ENCODE data around the gene PITPNM1.

PITPNM1 gene

DNA sequence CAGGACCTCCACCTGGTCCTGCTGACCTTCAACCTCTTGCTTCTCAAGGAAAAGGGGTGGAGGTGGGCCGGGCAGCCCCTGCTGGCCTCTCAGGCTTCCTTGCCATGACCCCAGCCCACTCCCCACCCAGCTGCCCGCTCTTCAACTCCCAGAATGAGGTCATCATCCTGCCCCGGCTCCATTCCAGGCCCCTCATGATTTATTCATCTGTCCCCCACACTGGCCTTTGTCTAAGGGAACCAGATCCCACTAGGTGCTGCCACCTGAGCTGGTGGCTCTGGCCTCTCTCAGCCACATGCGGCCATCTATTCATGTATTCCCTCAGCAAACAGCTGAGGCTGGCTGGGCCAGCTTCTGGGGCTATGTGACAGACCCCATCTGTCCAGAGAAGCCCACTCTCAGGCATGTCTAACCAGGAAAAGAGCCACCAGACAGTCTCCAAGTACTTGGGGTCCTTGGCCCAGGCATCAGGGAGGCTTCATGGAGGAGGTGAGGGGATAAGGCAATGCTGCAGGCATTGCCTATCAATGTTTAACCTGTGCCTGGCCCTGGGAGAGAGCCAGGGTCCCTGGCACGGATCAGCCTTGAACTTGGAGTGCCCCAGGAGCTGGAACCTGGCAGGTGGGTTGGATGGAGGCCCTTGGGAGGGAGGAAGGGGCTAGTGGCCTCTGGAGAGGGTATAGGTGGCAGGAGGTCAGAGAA is 20.3 kb upstream of the PITPNM1 start:
- POLR2A ChIA-PET, result no interaction called here
- CTCF ChIA-PET, result no interaction called here
- TF ChIP-seq, protein P1, sequence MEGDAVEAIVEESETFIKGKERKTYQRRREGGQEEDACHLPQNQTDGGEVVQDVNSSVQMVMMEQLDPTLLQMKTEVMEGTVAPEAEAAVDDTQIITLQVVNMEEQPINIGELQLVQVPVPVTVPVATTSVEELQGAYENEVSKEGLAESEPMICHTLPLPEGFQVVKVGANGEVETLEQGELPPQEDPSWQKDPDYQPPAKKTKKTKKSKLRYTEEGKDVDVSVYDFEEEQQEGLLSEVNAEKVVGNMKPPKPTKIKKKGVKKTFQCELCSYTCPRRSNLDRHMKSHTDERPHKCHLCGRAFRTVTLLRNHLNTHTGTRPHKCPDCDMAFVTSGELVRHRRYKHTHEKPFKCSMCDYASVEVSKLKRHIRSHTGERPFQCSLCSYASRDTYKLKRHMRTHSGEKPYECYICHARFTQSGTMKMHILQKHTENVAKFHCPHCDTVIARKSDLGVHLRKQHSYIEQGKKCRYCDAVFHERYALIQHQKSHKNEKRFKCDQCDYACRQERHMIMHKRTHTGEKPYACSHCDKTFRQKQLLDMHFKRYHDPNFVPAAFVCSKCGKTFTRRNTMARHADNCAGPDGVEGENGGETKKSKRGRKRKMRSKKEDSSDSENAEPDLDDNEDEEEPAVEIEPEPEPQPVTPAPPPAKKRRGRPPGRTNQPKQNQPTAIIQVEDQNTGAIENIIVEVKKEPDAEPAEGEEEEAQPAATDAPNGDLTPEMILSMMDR (IDR thresholded peaks at IDR 0.05; ENCODE audit: control extremely low read depth, extremely low read depth, low read depth, missing control alignments), result no peak
- no peak for DNase-seq (ENCODE audit: extremely low spot score)

DNA sequence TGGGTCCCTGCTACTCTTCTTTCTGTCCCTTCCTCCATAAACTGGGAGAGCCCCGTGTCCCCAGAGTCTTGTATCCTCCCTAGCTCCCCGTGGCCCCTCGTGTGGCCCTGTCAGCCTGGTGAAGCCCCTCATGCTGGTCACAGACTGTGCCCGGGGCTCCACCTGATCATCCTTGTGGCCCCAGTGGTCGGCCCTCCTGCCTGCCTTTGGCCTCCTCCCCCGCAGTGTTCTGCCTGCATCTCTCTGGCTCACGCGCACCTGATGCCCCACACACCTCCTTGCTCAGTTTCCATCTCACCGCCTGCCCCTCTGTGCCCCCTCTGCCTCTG is 19.3 kb upstream of the PITPNM1 start:
- ChIA-PET POLR2A (no interaction called here), CTCF (no interaction called here)
- TF ChIP-seq, protein P1 (IDR thresholded peaks at IDR 0.05; ENCODE audit: control extremely low read depth, extremely low read depth, low read depth, missing control alignments), result no peak
- DNase-seq (ENCODE audit: extremely low spot score), result no peak

DNA sequence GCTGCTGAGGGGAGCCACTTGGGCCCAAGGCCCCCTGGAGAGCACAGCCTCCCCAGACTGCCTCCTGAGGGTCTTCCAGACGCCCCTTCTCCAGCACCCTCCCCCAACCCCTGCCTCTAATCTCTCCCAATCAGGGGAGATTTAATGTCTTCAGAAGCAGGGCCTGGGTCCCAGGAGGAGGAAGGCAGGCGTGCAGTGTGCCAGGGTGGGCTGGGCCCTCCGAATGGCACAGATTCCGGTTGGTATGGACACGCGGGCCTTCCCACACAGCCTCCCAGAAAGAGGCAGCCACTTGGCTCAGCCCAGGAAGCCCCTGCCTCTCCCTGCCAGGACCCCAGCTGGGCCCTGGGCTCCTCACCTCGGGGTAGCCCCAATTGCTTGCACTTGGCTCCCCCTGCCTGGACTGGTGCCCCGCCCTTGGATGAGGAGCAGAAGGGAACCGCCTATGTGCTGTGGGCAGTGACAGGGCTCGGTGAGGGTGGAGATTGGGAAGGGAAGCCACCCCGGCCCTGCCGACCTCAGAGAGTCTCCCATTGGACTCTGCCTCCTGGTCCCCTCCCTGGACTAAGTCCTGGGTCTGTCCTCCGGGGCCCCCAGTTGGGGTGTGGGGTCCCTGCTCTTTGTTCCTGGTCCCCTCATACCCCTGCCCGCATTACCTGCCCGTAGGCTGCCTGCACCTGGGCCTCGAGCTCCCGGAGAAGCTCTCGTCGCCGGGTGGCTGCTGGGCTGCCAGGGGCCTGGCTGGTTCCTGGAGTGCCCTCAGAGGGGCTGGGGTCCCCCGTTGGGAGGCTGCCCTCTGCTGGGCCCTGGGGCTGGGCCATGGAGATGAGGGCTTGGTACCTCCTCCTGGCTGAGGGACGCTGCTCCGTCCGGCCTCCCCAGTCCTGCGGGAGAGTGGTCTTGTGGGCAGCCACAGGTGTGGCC is 18.7 kb upstream of the PITPNM1 start:
- ChIA-PET CTCF (no interaction called here), POLR2A (no interaction called here)
- no peak for DNase-seq (ENCODE audit: extremely low spot score)
- TF ChIP-seq, protein P1 (IDR thresholded peaks at IDR 0.05; ENCODE audit: control extremely low read depth, extremely low read depth, low read depth, missing control alignments), result no peak

DNA sequence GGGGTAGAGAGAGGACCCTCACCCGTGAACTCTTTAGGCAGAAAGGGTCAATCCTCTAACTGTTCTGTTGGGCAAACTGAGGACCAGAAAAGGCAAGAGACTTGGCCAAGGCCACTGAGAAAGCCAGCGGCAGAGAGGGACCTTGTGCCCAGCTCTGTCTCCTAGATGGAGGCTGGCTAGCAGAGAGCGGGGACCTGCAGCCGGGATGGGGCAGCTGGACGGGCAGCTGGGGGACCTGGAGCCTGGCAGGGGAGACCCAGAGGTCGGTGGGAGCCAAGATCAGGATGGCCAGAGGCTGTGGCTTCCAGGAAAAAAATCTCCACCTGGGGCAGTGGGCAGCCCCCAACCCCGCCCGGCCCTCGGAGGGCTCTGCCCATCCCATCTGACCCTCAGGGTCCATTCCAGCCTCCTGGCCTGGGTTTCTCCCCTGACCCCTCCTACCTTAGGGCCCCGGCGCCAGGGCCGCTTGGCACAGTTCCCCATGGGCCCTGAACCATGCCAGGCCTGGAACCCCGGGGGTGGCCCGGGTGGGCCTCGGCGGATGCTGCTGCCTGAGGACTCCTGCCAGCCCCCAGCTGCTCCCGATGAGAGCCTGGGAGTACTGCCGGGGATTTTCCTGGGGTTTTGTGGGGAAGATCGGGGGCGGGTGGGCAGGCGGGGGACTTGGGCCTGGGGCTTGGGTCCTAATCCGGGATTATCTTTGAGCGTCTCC is 17.8 kb upstream of the PITPNM1 start, which contains the start of gene CABP2:
Gene CABP2 (minus strand): TSS at position 603 of the 712 bp plus-strand sequence. CDS start 120 bp downstream, at position 483.
- no peak for DNase-seq (ENCODE audit: extremely low spot score)
- ChIA-PET POLR2A (no interaction called here), CTCF (no interaction called here)
- TF ChIP-seq, protein P1 (IDR thresholded peaks at IDR 0.05; ENCODE audit: control extremely low read depth, extremely low read depth, low read depth, missing control alignments), result no peak

DNA sequence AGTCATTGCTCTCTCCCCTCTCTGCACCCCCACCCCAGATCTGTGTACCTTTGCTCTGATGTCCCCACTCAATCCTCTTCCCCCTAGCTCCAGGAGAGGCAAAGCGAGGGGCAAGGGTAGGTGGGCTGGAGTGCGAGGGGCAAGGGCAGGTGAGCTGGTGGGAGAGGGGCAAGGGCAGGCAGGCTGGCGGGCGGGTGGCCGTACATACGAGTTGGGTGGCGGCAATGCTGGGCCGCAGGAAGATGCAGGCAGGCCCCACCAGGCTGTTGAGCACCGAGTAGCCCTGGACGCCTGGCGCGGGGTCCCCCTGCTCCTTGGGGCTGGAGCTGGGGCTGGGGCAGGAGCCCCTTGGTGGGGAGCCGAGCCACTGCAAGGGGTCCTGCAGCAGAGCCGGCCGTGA is 17.2 kb upstream of the PITPNM1 start:
- POLR2A ChIA-PET, result interaction anchor here (0.6 kb wide), 1 partner anchor 128 kb away, joined by 4 read pairs; the partner anchor contains the start of gene ACY3
- CTCF ChIA-PET, result no interaction called here
- TF ChIP-seq, protein P1 (IDR thresholded peaks at IDR 0.05; ENCODE audit: control extremely low read depth, extremely low read depth, low read depth, missing control alignments), result no peak
- no peak for DNase-seq (ENCODE audit: extremely low spot score)

DNA sequence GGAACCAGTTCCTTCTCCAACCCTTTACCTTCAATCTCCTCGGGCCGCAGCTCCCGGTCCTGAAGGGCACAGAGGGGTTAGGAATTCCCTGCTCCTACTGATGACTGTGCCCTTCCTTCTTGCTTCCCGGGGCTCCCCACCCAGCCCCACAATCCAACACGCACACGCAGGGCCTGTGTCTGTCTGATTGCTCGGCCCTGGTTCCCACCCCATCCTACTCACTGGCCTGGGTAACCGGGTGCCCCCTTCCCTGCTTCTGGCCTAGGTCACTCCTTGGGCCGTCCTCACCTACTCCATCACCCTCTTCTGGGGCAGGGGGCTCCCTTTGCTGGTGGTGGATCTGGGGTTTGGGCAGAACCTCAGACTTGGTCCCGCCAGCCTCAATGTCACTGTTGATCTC is 16.8 kb upstream of the PITPNM1 start:
- POLR2A ChIA-PET, result interaction anchor here (0.6 kb wide), 1 partner anchor 129 kb away, joined by 4 read pairs; the partner anchor contains the start of gene ACY3

More for the DNA sequence above, 16.8 kb upstream of the PITPNM1 start:
- TF ChIP-seq, protein P1 (IDR thresholded peaks at IDR 0.05; ENCODE audit: control extremely low read depth, extremely low read depth, low read depth, missing control alignments), result no peak
- DNase-seq (ENCODE audit: extremely low spot score), result no peak
- CTCF ChIA-PET, result interaction anchor here (1.3 kb wide), 1 partner anchor 10 kb away, joined by 3 read pairs; no protein-coding TSS in a partner anchor

All from GM10248 (cell line).